Fibroblast of the conjunctiva (primary cell): ENCODE data around the gene ALDH5A1.
"Not testable (repeated sequence)": the region's sequence is repeated elsewhere in the genome, so short reads cannot be mapped to it uniquely, and the experiment has no call there.

ENCODE experiments used
- DNase-seq: peaks from one replicate; pipeline ENCODE4 v3.0.0-alpha.2; 2010; ENCODE audit warnings: low read depth

Gene ALDH5A1

GRCh38 chr6:24486065-24486464, 8.7 kb upstream of the ALDH5A1 start:
- DNase-seq, result no peak

- no peak for DNase-seq
Measured at GRCh38 chr6:24489470-24489869, 5.3 kb upstream of the ALDH5A1 start, which contains the start of gene GPLD1. Gene GPLD1 (minus strand): TSS chr6:24489578. CDS start chr6:24489511, 67 bp downstream.

GRCh38 chr6:24489881-24490280, 4.9 kb upstream of the ALDH5A1 start:
- no peak for DNase-seq

GRCh38 chr6:24490948-24491347, 3.8 kb upstream of the ALDH5A1 start:
- no peak for DNase-seq

- no peak for DNase-seq
Measured at GRCh38 chr6:24492475-24492874, 2.3 kb upstream of the ALDH5A1 start.

GRCh38 chr6:24493945-24494820, 586 bp upstream of the ALDH5A1 start:
- no peak for DNase-seq

- no peak for DNase-seq
Measured at GRCh38 chr6:24497254-24497970, 2.6 kb downstream of the ALDH5A1 start.

GRCh38 chr6:24500683-24501082, 5.9 kb downstream of the ALDH5A1 start:
- DNase-seq, result no peak

GRCh38 chr6:24501374-24501773, 6.6 kb downstream of the ALDH5A1 start:
- no peak for DNase-seq

- DNase-seq, result no peak
Measured at GRCh38 chr6:24501914-24502313, 7.1 kb downstream of the ALDH5A1 start.

- DNase-seq, result no peak
Measured at GRCh38 chr6:24504287-24504648, 9.5 kb downstream of the ALDH5A1 start.

- DNase-seq, result no peak
Measured at GRCh38 chr6:24504649-24505586, 10.1 kb downstream of the ALDH5A1 start.

- DNase-seq, result no peak
Measured at GRCh38 chr6:24506814-24507520, 12.2 kb downstream of the ALDH5A1 start.

GRCh38 chr6:24511976-24512375, 17.2 kb downstream of the ALDH5A1 start:
- DNase-seq, result not testable (repeated sequence)

- DNase-seq, result no peak
Measured at GRCh38 chr6:24513602-24514001, 18.8 kb downstream of the ALDH5A1 start.

- no peak for DNase-seq
Measured at GRCh38 chr6:24517659-24518543, 23.1 kb downstream of the ALDH5A1 start.

GRCh38 chr6:24520929-24521546, 26.3 kb downstream of the ALDH5A1 start:
- peak; percentile 6 for DNase-seq

- DNase-seq, result no peak
Measured at GRCh38 chr6:24522228-24523176, 27.7 kb downstream of the ALDH5A1 start.

GRCh38 chr6:24524329-24524728, 29.6 kb downstream of the ALDH5A1 start:
- DNase-seq, result no peak
